Smooth muscle cell of the coronary artery (primary cell): ENCODE results near the gene TFDP3. TPM values are rescaled to one million over a fixed set of nuclear protein-coding genes. Genes with fewer than 3 reads are reported as not detected.

Experiments used
- total RNA-seq: library from RNA; depleted of rRNA; stranded (reverse); fragments of >200 nt; gene quantifications from 2 replicates; pipeline ENCODE4 v1.2.3, GENCODE V29; 2014; ENCODE audit warnings: low replicate concordance

Gene TFDP3, protein sequence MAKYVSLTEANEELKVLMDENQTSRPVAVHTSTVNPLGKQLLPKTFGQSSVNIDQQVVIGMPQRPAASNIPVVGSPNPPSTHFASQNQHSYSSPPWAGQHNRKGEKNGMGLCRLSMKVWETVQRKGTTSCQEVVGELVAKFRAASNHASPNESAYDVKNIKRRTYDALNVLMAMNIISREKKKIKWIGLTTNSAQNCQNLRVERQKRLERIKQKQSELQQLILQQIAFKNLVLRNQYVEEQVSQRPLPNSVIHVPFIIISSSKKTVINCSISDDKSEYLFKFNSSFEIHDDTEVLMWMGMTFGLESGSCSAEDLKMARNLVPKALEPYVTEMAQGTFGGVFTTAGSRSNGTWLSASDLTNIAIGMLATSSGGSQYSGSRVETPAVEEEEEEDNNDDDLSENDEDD
- not detected in 2 replicates for total RNA-seq

DNA sequence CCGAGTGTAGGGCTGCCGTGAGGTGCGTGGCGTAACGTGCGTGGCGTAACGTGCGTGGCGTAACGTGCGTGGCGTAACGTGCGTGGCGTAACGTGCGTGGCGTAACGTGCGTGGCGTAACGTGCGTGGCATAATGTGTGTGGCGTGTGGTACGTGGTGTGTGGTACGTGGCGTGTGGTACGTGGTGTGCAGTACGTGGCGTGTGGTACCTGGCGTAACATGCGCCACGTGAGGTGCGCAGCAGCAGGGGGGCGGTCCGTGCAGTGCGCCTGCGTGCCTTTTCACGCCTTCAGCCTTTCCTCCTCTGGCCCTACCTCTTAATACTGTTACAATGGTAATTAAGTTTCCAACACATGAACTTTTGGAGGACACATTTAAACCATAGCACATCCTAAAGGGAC is at the start of gene TFDP3:
TFDP3 (minus strand) TSS at position 26 of the 400 bp plus-strand sequence. CDS start 95 bp downstream, outside the sequence.

Other genes with a start within 250 kb of the TFDP3 start
- not detected in 2 replicates for gene USP26, start 121.2 kb downstream of the TFDP3 start, total RNA-seq
- 3.6 and 6.2 TPM in 2 replicates for gene GPC4, start 197.1 kb upstream of the TFDP3 start, total RNA-seq